Measurements from ENCODE around the gene ZNF439. TPM values are rescaled to one million over a fixed set of nuclear protein-coding genes. Genes with fewer than 3 reads are reported as not detected.

ZNF439 gene
- total and polyA plus RNA-seq, 10 of the 15 experiments (the other 5 are each of a cell fraction or from before 2014, with no cell fraction given): 0.43 to 2.5 (median 1.2) TPM

GRCh38 chr19:11848594-11849469 is at the start of gene ZNF439 (continued):
- TF ChIP-seq FOXK2 (IDR thresholded peaks at IDR 0.05): no peak
- no peak for TF ChIP-seq E2F8 (IDR thresholded peaks at IDR 0.05; ENCODE audit: low read depth, partially characterized antibody)
- no peak for TF ChIP-seq TCF12 (IDR thresholded peaks at IDR 0.05; ENCODE audit: low read depth, low read length)
- TF ChIP-seq RBBP5 (conservative IDR thresholded peaks at IDR 0.05): no peak
- no peak for TF ChIP-seq IRF4 (IDR thresholded peaks at IDR 0.05; ENCODE audit: low read depth, low read length)
- TF ChIP-seq CHD4 (IDR thresholded peaks at IDR 0.05): no peak
- no peak for TF ChIP-seq BCL11A (IDR thresholded peaks at IDR 0.05; ENCODE audit: low read depth, low read length)
- TF ChIP-seq, protein P1, sequence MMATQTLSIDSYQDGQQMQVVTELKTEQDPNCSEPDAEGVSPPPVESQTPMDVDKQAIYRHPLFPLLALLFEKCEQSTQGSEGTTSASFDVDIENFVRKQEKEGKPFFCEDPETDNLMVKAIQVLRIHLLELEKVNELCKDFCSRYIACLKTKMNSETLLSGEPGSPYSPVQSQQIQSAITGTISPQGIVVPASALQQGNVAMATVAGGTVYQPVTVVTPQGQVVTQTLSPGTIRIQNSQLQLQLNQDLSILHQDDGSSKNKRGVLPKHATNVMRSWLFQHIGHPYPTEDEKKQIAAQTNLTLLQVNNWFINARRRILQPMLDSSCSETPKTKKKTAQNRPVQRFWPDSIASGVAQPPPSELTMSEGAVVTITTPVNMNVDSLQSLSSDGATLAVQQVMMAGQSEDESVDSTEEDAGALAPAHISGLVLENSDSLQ (IDR thresholded peaks at IDR 0.05): peak; percentile 93
- TF ChIP-seq LARP7 (IDR thresholded peaks at IDR 0.05): peak; percentile 50; the same call in 1 of the 2 replicates
- TF ChIP-seq ZNF274 (IDR thresholded peaks at IDR 0.05; ENCODE audit: insufficient read depth, insufficient read length): no peak
- TF ChIP-seq SMAD1 (IDR thresholded peaks at IDR 0.05; ENCODE audit: low read depth, partially characterized antibody): no peak
- TF ChIP-seq NFXL1 (IDR thresholded peaks at IDR 0.05; ENCODE audit: borderline replicate concordance): no peak
- TF ChIP-seq CREB1 (IDR thresholded peaks at IDR 0.05; ENCODE audit: low read depth): peak; percentile 48
- TF ChIP-seq MYB (IDR thresholded peaks at IDR 0.05; ENCODE audit: borderline replicate concordance, low read depth, low read length): no peak
- no peak for TF ChIP-seq HDGF (IDR thresholded peaks at IDR 0.05)
- TF ChIP-seq CBFB (IDR thresholded peaks at IDR 0.05; ENCODE audit: low read depth): no peak
- TF ChIP-seq WRNIP1 (IDR thresholded peaks at IDR 0.05; ENCODE audit: borderline replicate concordance, low read depth, low read length): no peak
- 0 out of 4 replicates have a peak, but pooled peaks of 1 of the 2 experiments have one; percentile 20 for TF ChIP-seq IKZF2 (IDR thresholded peaks at IDR 0.05)
- 0 out of 2 replicates have a peak, but pooled peaks have one; percentile 11 for TF ChIP-seq NR2F1 (conservative IDR thresholded peaks at IDR 0.05)
- no peak for TF ChIP-seq CUX1 (IDR thresholded peaks at IDR 0.05; ENCODE audit: insufficient replicate concordance, low read depth, low read length)
- TF ChIP-seq TARDBP (IDR thresholded peaks at IDR 0.05; ENCODE audit: borderline replicate concordance): no peak
- TF ChIP-seq, protein P2, sequence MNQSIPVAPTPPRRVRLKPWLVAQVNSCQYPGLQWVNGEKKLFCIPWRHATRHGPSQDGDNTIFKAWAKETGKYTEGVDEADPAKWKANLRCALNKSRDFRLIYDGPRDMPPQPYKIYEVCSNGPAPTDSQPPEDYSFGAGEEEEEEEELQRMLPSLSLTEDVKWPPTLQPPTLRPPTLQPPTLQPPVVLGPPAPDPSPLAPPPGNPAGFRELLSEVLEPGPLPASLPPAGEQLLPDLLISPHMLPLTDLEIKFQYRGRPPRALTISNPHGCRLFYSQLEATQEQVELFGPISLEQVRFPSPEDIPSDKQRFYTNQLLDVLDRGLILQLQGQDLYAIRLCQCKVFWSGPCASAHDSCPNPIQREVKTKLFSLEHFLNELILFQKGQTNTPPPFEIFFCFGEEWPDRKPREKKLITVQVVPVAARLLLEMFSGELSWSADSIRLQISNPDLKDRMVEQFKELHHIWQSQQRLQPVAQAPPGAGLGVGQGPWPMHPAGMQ (IDR thresholded peaks at IDR 0.05; ENCODE audit: borderline replicate concordance): no peak

Data from GM12878 (cell line).